SU-DHL-6 (cell line): Measurements from ENCODE around the gene REXO1.

Source experiments
- CTCF ChIP-seq: fragments of 200-600 bp; sonication (generic); IDR thresholded peaks from one replicate; pipeline ENCODE4 v1.5.1; 2017; ENCODE audit warnings: antibody characterized with exemption, mild to moderate bottlenecking, low read length, moderate library complexity; ENCODE audit not compliant: insufficient read depth, poor library complexity, severe bottlenecking
- EZH2phosphoT487 ChIP-seq: fragments of 200-600 bp; sonication (generic), shearing (Covaris generic); conservative IDR thresholded peaks from 2 replicates; pipeline ENCODE4 v1.6.1; 2018; ENCODE audit warnings: mild to moderate bottlenecking, antibody characterized with exemption, low read length, moderate library complexity, mixed read lengths

GRCh38 chr19:1804858-1805257 is 43.4 kb downstream of the REXO1 start:
- TF ChIP-seq CTCF (no peak), EZH2phosphoT487 (no peak)
